Small intestine (tissue), 7 donors: ENCODE data around the gene TRIM7. TPM values are rescaled to one million over a fixed set of nuclear protein-coding genes. Genes with fewer than 3 reads are reported as not detected.

Experiments used
- DNase-seq, 2 donors: peaks; one replicate each; pipeline versions ENCODE4 v3.0.0 to v3.0.0-alpha.2; 2013
- FAIRE-seq: peaks from 2 replicates; lab custom pipeline; 2012; peaks lifted over from hg19 to GRCh38; lab: Jason Lieb, UNC
- H3K27ac ChIP-seq, 3 donors: one replicate each; pipeline ENCODE4 v1.5.1; 2013; ENCODE audit warnings: low read length in 2 of 3, mild to moderate bottlenecking in 2 of 3, control low read depth in 1 of 3, inconsistent platforms in 1 of 3, low read depth in 1 of 3, moderate library complexity in 1 of 3
- H3K27me3 ChIP-seq, 3 donors: one replicate each; pipeline ENCODE4 v1.6.1; 2013; ENCODE audit warnings: low read length in 3 of 3, inconsistent platforms in 1 of 3; ENCODE audit not compliant: control insufficient read depth in 3 of 3, insufficient read depth in 3 of 3
- H3K36me3 ChIP-seq, 3 donors: one replicate each; pipeline ENCODE4 v1.6.1; 2013; ENCODE audit warnings: low read length in 3 of 3, inconsistent platforms in 1 of 3, low read depth in 1 of 3, mild to moderate bottlenecking in 1 of 3, moderate library complexity in 1 of 3; ENCODE audit not compliant: control insufficient read depth in 3 of 3, insufficient read depth in 2 of 3
- H3K4me1 ChIP-seq, 3 donors: one replicate each; pipeline ENCODE4 v1.6.1; 2013; ENCODE audit warnings: low read length in 2 of 3, inconsistent platforms in 1 of 3, low read depth in 1 of 3, mild to moderate bottlenecking in 1 of 3, moderate library complexity in 1 of 3; ENCODE audit not compliant: control insufficient read depth in 3 of 3, insufficient read depth in 2 of 3
- H3K4me3 ChIP-seq, 3 donors: one replicate each; pipeline ENCODE4 v1.5.1; 2013; ENCODE audit warnings: low read length in 3 of 3, control low read depth in 1 of 3, inconsistent platforms in 1 of 3, low read depth in 1 of 3, mild to moderate bottlenecking in 1 of 3, moderate library complexity in 1 of 3
- H3K9me3 ChIP-seq, 2 donors: one replicate each; pipeline ENCODE4 v1.6.1; 2013; ENCODE audit warnings: low read depth in 1 of 2, low read length in 1 of 2; ENCODE audit not compliant: control insufficient read depth in 2 of 2, insufficient read depth in 1 of 2
- WGBS, 3 donors: extraction: QIAGEN DNeasy Blood & Tissue Kit; methylation state at CpG; one replicate each; pipeline ENCODE4 v1.1.7; 2013; 5-methylcytosine and 5-hydroxymethylcytosine counted together
- polyA plus RNA-seq, 4 donors: library from polyadenylated mRNA; stranded (reverse) in 3 of 4; unstranded in 1 of 4; fragments of 200-250 nt in 3 of 4; fragments of 120-200 nt in 1 of 4; gene quantifications; one replicate each; pipeline versions ENCODE4 v1.2.1 to v1.2.3, GENCODE V29; 2013
- donor health status: healthy with polysubstance abuse.
- donor health status: control.
- donor health status: control.
- donor health status: Bipolar disorder and iron deficiency.
- donor health status: healthy.

TRIM7 gene
- polyA plus RNA-seq, 4 donors, result 0.22 to 2.1 (median 0.89) TPM; not detected in 1

- Histone ChIP-seq H3K27me3 (peaks cover 0 to 60% (median 0%) of the 10 kb centered on the region in 3 donors), H3K9me3 (no peaks in the 10 kb centered on the region), H3K36me3 (no peaks in the 10 kb centered on the region), H3K27ac (no peak overlapping the region), H3K4me3 (peak overlapping the region; percentile 24 to 55 (median 35)), H3K4me1 (peaks cover 0 to 20% (median 0%) of the 10 kb centered on the region in 3 donors)
- 0 to 1% (median 1%) methylated on average over 49 to 67 of the region's 67 CpGs for WGBS, 3 donors
- DNase-seq, result peak in 1 of 2 donors; percentile 59
- no peak for FAIRE-seq
Measured at GRCh38 chr5:181204113-181204825, 727 bp downstream of the TRIM7 start.

- H3K27ac ChIP-seq, result no peak overlapping the region
- FAIRE-seq (no peak), DNase-seq (no peak)
- WGBS, 3 donors, result 6 to 7% (median 7%) methylated on average over 17 of the region's 17 CpGs
- H3K4me1 ChIP-seq, result peaks cover 0 to 20% (median 0%) of the 10 kb centered on the region in 3 donors
- H3K4me3 ChIP-seq, result peak overlapping the region; percentile 19 to 55 (median 24)
- peaks cover 0 to 60% (median 0%) of the 10 kb centered on the region in 3 donors for H3K27me3 ChIP-seq
- no peaks in the 10 kb centered on the region for H3K36me3 ChIP-seq
- no peaks in the 10 kb centered on the region for H3K9me3 ChIP-seq
Measured at GRCh38 chr5:181203777-181204112, 1.3 kb downstream of the TRIM7 start.

- H3K4me3 ChIP-seq, result no peak overlapping the region
- peaks cover 0 to 60% (median 0%) of the 10 kb centered on the region in 3 donors for H3K27me3 ChIP-seq
- DNase-seq (no peak), FAIRE-seq (no peak)
- no peaks in the 10 kb centered on the region for H3K36me3 ChIP-seq
- no peak overlapping the region for H3K27ac ChIP-seq
- no peaks in the 10 kb centered on the region for H3K9me3 ChIP-seq
- peaks cover 0 to 20% (median 0%) of the 10 kb centered on the region in 3 donors for H3K4me1 ChIP-seq
- 62 to 64% (median 64%) methylated on average over 11 of the region's 11 CpGs for WGBS, 3 donors
Measured at GRCh38 chr5:181203093-181203711, 1.8 kb downstream of the TRIM7 start.

- Histone ChIP-seq H3K36me3 (no peaks in the 10 kb centered on the region), H3K4me3 (no peak overlapping the region), H3K9me3 (no peaks in the 10 kb centered on the region), H3K4me1 (peaks cover 0 to 13% (median 0%) of the 10 kb centered on the region in 3 donors), H3K27me3 (peaks cover 0 to 60% (median 0%) of the 10 kb centered on the region in 3 donors), H3K27ac (no peak overlapping the region)
- FAIRE-seq, result no peak
- 57 to 73% (median 65%) methylated on average over 4 of the region's 4 CpGs for WGBS, 3 donors
- no peak for DNase-seq
Measured at GRCh38 chr5:181200816-181201215, 4.2 kb downstream of the TRIM7 start.

- WGBS, 3 donors, result 67 to 70% (median 69%) methylated on average over 10 to 12 of the region's 12 CpGs
- H3K4me3 ChIP-seq, result no peak overlapping the region
- H3K27me3 ChIP-seq, result peaks cover 0 to 59% (median 0%) of the 10 kb centered on the region in 3 donors
- DNase-seq (no peak), FAIRE-seq (no peak)
- H3K4me1 ChIP-seq, result peaks cover 0 to 7% (median 0%) of the 10 kb centered on the region in 3 donors
- H3K27ac ChIP-seq, result no peak overlapping the region
- no peaks in the 10 kb centered on the region for H3K9me3 ChIP-seq
- no peaks in the 10 kb centered on the region for H3K36me3 ChIP-seq
Measured at GRCh38 chr5:181199881-181200638, 4.9 kb downstream of the TRIM7 start.

GRCh38 chr5:181198905-181199519 lies 6.0 kb downstream of the TRIM7 start:
- DNase-seq (no peak), FAIRE-seq (no peak)
- Histone ChIP-seq H3K27me3 (peaks cover 0 to 59% (median 0%) of the 10 kb centered on the region in 3 donors), H3K4me3 (no peak overlapping the region), H3K9me3 (no peaks in the 10 kb centered on the region), H3K4me1 (peaks cover 0 to 5% (median 0%) of the 10 kb centered on the region in 3 donors), H3K36me3 (no peaks in the 10 kb centered on the region), H3K27ac (no peak overlapping the region)
- 45 to 55% (median 54%) methylated on average over 9 of the region's 9 CpGs for WGBS, 3 donors

GRCh38 chr5:181198106-181198685 lies 6.8 kb downstream of the TRIM7 start:
- Histone ChIP-seq H3K9me3 (no peaks in the 10 kb centered on the region), H3K27me3 (peaks cover 0 to 51% (median 0%) of the 10 kb centered on the region in 3 donors), H3K27ac (no peak overlapping the region), H3K4me1 (no peaks in the 10 kb centered on the region), H3K4me3 (no peak overlapping the region), H3K36me3 (no peaks in the 10 kb centered on the region)
- no peak for DNase-seq
- WGBS, 3 donors, result 77 to 81% (median 78%) methylated on average over 12 of the region's 12 CpGs
- no peak for FAIRE-seq
